Stimulated activated CD8-positive, alpha-beta memory T cell treated with anti-CD3 and anti-CD28 coated beads, Interleukin-2, amount 100 ng/mL, for 1 hour (primary cell): ENCODE data around the gene POU2F1.
A peak's percentile ranks its signal among the peaks of the same experiment; 100 is the strongest.

Source experiments
- DNase-seq, 2 donors: peaks; one replicate each; pipeline ENCODE4 v3.0.0-alpha.2; 2020; ENCODE audit warnings: low read depth in 2 of 2

POU2F1 gene

DNA sequence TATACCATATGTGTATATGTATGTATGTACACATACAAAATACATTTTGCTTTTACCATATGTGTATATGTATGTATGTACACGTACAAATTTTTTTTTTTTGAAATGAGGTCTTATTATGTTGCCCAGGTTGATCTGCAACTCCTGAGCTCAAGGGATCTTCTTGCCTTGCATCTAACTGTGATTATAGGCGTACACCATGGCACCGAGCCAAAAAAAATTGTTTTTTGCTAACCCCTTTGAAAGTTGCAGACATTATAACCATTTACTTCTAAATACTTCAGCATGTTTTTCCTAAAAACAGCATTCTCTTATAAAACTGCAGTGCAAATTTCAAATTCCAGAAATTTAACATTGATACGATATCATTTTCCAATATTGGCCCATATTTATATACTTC lies 147.0 kb downstream of the POU2F1 start:
- DNase-seq: no peak

DNA sequence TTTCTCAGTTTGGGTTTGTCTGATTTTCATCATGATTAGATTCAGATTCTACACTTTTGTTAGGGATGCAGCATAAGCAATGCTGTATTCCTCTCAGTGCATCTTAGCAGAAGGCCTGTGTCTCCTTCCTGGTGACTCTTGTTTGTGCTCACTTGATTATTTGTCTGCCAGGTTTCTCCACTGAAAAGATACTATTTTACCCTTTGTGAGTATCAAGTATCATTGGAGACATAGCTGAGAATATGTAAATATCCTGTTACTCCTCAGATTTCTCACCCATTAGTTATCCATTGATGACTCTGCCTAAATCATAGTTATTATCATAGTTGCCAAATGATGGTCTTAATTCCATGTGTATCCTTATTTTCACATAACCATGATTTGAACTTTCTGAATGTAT lies 148.5 kb downstream of the POU2F1 start:
- DNase-seq: no peak

DNA sequence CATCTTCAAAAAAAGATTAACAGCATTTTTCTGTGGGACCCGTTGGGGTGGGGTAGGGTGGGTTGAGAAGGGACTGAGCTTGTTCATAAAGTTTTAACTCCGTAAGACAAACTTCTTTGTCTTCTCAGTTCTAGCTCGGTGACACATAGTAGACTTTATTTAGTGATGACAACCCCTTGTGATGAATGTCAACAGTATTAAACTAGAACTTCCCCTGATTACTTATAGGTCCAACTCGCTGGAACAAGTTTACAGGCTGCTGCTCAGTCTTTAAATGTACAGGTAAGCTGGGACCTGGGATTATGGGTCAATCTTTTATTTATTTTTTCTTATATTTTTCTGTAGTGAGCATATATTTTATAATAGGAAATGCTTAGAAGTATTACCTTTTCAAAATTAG lies 149.2 kb downstream of the POU2F1 start:
- no peak for DNase-seq

DNA sequence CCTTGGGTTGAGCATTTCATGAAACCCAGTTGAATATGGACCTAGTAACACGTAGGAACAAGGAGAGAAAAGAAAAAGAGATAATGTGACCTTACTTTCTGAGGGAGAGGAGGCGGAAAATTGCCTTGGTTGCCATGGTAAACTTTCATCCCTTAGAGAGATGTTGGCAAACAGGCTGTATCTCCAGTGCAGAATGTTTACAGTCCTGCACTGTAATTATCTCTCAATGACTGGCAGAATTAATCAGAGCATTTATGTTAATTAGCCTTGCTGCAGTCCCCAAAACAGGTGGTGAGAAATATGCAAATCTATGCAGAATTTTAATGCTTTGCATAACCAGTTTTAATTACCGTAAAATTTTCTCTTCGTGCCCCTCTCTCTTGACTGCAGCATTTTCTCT lies 150.3 kb downstream of the POU2F1 start:
- no peak for DNase-seq

DNA sequence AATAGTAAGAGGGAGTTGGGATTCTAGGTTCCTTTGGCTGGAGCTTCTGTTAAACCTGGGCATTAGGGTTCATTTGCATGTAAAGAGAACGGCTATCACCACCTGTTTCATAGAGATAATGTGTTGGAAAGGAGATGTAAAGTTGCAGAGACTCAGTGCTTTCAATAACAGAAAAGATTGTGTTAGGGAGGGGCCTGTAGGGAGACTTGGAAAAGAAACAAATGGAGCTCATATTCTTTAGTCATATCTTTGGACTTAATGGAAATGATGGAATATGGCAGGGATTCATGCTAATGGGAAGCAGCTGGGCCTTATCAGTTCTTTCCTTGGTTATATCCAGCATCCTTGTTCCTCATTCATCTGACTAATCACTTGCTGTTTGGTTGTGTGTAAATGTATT lies 152.7 kb downstream of the POU2F1 start:
- no peak for DNase-seq

DNA sequence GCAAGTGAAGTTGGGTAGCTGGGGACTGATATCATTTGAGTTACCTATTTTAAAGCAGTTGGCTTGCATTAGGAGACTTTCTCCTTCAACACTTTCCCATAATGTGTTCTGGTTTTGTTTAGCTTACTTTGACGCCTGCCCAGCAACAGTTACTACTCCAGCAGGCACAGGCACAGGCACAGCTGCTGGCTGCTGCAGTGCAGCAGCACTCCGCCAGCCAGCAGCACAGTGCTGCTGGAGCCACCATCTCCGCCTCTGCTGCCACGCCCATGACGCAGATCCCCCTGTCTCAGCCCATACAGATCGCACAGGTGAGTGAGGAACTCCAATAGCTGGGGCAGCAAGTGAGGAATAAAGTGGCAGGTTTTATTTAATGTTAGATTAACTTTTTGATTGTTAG lies 153.3 kb downstream of the POU2F1 start:
- no peak for DNase-seq

DNA sequence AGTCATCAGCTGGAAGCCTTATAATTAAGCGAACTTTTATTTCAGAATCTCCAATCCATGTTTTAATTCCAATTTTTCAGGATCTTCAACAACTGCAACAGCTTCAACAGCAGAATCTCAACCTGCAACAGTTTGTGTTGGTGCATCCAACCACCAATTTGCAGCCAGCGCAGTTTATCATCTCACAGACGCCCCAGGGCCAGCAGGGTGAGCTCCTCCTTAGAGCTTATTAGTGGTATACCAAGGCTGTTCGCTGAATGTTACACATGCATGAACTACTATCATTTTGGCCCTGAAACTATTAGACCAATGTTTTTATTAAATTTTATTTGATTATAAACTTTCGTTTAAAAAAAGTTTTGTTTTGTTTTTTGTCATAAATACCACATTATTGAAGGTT lies 155.3 kb downstream of the POU2F1 start:
- no peak for DNase-seq

DNA sequence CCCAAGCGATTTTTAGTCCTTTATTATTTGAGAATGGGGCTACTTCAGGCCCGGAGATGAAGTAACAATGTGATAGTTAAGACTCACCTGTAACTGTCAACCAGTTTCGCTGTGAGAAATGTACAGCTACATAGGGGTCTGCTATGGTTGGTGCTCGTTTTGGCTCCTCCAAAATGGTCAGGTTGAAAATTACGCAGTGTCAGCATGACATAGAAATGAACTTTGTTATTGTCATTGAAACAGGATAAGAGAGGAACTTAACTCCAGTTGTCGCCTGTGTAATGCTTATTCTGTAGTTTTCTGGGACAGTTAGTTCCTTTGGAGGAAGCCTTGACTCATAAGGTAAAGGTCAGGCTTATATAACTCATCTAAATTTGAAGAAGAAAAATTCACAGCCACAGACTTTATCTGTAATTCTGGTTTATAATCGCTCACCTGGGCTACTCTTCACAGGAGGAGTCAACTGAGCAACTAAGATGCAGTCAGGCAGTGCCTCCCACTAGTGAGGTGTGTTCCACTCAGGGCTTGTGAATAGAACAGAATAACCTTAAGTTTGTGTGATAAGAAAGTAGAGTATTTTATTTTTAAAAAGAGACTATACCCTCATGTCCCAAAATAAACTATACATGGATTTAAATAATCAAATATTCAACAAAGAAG lies 166.7 kb downstream of the POU2F1 start:
- DNase-seq: no peak

DNA sequence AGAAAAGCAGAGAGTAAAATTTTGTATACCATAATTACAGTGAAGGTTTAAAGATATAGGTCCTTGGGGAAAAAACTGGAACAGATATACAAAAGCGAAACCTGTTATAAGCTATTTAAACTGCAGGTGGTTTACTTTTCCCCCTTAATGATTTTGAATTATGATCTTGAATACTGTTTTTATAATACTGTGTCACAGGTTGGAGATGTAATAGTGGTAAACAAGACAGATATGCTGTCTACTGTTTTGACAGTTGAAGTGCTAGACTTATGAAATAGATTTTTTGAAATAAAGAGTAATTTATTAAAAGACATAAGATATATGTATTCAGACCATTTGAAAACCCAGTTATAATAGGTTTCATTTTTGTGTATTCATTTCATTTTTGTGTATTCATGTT lies 168.3 kb downstream of the POU2F1 start:
- DNase-seq: no peak

DNA sequence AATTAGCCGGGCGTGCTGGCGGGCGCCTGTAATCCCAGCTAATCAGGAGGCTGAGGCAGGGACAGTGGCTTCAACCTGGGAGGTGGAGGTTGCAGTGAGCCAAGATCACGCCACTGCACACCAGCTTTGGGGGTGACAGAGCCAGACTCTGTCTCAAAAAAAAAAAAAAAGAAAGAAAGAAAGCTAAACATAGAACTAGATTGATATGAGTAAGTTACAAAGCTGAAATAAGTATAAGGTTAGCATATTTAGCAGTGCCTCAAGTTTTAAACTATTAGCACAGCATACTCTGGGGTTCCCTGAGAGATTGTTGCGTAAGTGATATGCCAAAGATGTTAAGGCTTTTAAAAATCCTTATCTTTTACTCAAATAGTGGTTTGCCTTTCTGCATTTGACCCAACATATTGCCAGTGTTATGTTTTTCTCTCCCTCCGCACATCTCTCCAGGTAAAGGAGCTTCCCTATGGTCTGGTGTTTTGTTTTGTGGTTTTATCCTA lies 171.6 kb downstream of the POU2F1 start:
- no peak for DNase-seq

DNA sequence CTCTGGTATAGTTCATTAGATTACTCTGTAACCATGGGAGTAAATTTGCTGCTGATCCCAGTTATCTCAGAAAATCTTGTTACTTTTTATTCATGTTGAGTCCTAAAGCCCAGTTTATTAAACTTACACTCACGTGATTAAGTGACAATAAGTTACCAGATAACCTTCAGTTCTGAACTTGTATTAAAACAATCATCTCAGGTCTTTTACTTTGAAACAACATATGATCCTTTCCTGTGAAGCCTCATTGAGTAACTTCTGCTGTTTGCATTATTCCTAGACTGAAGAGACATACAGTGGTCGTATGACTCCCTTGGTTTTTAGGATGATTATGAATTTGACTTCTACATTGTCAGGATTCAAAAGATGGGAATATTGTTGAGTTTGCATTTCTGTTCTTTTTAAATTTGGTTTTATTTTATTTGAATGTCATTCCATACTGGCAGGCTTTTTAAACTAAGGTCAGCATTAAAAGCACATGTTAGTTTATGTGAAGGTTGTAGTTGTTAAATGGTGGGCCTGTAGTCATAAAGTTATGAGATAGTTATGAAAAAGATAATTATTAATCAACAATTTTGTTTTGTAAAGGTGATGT lies 179.8 kb downstream of the POU2F1 start:
- DNase-seq: no peak

DNA sequence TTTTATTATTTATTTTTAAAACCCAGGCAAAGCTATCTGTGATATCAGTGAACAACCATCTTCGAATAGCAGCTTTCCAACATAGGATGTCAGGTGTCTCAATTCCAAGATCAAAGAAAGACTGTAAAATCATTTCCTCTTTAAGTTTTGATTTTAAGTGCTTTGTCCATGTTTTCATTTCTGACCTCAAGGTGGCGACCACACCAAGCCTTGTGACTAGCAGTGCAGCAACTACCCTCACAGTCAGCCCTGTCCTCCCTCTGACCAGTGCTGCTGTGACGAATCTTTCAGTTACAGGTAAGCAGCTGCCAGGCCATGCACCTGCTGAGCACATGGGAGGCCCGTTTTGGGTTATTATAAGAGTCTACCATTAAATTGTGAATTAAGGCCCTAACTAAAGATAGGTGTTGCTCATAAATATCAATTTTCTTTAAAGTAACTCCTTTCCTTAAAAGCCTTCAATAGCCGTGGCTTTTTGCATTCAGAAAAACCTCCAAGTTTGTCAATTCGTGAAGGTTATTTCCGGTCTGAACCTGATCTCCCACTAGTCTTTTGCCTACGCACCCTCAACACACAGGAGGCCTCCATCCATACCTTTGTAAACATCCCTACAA lies 180.7 kb downstream of the POU2F1 start:
- DNase-seq: peak; percentile 19 to 23

DNA sequence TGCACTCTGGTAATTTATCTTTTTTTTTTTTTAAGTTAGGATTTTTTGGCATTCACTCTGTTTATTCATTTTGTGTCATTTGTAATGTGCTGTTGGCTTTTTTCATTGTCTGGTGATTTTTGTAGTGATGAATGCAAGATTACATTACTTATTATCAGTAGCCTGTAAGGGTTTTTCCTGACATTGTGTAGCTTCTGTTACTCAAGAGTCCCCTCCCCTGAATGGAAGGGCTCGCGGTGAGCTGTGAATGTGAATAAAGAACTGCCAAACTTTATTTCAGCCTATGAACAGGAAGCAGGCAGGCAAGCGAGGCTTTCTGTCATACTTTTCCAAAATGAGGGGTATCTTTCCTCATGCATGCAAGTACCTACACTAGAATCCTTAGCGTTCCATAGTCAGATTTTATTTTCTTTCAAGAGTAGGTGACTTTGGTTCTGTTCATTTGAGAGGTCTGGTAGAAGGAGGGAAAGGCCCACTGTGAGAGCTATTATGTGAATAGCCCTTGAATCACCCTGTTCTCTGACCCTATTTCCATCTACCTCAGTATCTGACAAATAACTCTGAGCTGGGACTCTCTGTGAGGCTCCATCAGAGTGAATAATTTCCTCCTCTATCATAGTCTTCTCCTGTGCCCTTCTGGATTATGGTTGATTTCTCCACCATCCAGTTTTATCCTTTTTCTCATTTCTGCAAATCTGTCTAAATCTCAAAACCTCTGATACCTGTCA lies 183.6 kb downstream of the POU2F1 start:
- DNase-seq: no peak

DNA sequence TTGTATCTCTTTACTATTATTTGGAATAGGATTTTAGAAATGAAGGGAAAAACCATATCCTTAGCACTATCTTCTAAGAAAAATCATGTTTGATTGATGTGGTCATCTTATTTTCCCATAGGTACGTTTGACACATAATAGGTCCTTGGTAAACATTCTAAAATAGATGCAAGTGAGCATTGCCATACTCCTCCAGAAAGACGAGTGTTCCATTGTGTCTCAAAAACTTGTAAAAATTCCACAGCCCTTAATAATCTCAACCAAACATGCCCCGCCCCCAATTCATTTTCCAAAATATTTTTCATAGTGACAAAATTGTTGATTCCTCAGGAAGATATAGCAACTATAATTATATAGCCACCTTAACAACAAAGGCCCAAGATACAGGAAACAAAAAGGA lies 184.2 kb downstream of the POU2F1 start:
- DNase-seq: no peak

DNA sequence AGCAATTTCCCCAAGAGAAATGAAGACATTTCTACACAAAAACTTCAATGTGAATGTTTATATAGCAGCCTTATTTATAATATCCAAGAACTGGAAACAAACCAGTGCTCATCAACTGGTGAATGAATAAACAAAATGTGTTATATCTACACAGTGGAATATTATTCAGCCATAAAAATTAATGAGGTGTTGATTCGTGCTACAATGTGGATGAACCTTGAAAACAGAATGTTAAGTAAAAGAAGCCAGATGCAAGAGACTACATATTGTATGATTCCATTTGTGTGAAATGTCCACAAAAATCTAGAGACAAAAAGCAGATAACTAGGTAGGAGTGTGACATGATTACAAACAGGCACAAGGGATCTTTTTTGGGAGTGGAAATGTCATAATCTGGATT lies 187.7 kb downstream of the POU2F1 start:
- DNase-seq: no peak

DNA sequence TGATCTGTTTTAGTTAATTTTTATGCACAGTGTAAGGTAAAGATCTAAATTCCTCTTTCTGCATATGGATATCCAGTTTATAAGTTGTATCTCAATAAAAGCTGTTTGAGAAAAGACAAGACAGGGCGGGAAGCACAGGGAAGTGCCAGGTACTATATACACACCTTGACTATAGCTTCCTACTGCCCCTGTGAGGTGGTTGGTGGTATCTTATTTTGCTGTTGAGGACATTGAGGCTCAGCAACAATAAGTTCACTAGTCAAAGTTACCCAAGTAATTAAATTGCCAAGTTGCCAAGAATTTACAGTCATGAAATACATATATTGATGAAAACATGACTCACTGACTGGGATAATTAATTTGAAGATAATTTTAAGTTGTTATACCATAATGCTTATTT lies 188.5 kb downstream of the POU2F1 start:
- DNase-seq: no peak

DNA sequence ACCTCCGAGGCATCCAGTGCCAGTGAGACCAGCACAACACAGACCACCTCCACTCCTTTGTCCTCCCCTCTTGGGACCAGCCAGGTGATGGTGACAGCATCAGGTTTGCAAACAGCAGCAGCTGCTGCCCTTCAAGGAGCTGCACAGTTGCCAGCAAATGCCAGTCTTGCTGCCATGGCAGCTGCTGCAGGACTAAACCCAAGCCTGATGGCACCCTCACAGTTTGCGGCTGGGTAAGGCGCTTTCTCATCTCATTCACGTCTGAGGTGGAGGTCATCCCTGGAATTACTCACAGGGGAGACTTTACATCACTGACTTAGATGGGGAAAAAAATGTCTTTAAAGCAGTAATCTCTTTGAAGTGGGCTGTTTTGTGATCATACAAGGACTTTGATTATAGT lies 191.4 kb downstream of the POU2F1 start:
- no peak for DNase-seq

DNA sequence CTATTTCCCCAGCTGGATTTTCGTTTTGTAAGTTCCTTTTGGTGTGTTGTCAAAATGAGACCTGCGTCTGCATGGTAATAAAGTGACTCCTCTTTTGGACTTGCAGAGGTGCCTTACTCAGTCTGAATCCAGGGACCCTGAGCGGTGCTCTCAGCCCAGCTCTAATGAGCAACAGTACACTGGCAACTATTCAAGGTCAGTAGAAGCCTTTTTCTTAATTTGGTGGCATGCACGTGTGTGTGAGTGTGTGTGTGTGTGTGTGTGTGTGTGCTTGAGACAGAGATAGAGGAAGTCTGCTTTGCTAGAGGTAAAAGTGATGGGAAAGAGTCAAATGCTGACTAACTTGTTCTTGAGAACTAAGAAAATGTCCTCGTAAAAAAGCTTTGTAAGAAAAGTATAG lies 192.2 kb downstream of the POU2F1 start:
- DNase-seq: no peak

DNA sequence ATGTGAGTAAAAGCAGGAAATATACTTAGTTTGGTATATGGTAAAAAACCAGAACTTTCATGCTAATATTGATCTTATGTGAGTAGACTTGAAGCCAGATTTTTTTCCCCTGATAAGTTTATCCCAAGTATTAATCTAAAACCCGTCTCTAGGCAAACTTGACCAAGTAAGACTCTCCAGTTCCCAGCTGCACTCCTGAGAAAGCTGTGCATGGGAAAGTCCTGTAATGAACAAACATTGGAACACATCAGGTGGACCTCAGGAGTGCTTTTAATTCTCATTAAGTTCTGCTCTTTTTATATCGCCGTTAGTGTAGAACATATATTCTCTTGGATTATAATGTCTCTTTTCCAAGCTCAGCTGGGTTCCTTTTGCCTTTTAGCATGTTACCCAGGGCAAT lies 192.6 kb downstream of the POU2F1 start:
- DNase-seq: no peak

DNA sequence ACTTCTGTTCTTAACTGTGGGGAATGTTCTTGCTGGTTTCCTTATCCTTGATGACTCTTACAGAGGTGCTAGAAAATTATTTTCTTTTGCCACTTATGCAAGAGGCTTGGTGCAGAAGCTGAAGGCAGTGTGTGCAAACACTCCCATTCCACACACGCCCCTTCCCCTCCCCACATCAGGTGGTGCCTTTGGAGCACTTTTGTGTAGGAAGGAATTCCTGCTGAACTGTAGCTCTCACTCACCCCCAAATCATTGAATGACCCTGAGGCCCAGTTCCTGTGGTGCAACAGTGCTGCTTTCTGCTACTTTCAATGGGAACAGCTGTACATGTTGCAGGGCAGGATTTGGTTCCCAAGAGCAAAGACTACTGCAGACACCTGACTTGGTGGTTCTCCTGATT lies 195.8 kb downstream of the POU2F1 start:
- no peak for DNase-seq

DNA sequence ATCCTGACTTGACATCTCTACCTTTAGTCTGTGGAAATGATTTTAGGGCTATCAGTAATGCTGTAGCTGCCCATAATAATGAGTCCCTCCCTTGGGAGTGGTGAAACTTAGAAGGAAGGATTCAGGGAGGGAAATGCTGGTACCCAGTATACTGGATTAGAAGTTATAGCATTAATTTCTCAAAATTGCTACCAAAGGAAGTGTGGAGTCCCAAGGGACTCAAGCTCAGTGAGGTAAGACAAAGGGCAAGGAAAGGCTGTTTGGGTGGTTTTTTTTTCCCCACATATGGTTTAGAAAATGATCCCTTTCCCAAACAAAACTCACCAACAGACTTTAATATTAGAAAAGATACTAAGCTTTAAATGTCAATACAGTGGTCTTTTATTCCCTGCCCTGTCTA lies 197.7 kb downstream of the POU2F1 start:
- DNase-seq: no peak

DNA sequence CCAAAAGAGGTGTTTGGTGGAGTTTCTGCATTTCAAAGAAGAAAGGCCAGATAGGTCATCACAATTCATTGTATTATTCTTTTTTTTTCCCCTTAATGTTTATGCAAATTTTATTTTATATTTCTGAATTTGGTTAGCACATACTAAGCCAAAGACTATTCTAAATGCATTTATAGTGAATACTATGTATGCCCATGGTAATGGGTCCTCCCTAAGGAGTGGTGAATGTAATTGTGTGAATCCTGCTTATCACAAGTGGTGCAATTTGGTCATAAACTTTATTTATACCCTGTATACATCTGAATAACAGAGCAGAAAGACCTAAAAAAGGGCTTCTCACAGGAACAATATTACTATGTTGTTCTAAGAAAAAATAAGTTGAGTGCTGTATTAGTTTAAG lies 198.6 kb downstream of the POU2F1 start:
- DNase-seq: no peak

DNA sequence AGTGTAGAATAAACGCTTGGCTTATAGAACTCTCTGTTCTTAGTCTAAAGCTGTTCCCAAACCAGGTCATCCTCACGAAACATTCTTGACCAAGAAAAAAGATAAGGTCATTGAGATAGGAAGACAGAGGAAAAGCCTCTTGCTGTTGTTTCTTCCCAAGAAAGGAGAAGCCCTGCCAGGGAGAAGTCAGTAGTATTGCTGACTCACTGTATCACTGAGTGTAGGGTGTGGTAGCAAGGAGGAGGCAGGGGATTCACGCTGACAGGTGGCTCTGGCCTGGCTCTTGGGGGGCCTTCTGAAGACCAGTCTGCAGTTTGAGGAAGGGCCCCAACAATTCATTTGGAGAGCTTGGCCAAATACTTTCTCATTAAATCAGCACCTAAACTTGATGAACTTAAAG lies 199.8 kb downstream of the POU2F1 start:
- no peak for DNase-seq
